HG02840 (cell line): ENCODE measurements around the gene SELENOS.

ENCODE experiments used
- ATAC-seq: cut with Tn5 transposase; IDR thresholded peaks from one replicate; pipeline ENCODE4 v1.9.1; 2021; ENCODE audit warnings: mild to moderate bottlenecking, moderate library complexity, moderate number of reproducible peaks; ENCODE audit not compliant: unreplicated experiment, low FRiP score

Gene SELENOS

DNA sequence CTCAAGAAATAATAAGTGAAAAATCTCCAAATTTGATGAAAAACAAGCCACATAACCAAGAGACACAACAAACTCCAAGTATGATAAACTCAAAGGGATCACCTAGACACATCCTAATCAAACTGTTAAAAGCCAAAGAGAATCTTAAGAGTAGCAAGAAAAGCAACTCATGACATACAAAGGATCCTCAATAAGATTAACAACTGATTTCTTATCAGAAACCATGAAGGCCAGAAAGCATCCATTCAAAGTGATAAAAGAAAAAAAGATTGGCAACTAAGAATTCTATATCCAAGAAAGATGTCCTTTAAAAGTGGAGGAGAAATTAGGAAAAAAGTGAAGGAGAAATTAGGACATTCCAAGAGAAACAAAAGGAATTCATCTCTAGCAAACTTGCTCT lies 49.0 kb downstream of the SELENOS start:
- no peak for ATAC-seq

DNA sequence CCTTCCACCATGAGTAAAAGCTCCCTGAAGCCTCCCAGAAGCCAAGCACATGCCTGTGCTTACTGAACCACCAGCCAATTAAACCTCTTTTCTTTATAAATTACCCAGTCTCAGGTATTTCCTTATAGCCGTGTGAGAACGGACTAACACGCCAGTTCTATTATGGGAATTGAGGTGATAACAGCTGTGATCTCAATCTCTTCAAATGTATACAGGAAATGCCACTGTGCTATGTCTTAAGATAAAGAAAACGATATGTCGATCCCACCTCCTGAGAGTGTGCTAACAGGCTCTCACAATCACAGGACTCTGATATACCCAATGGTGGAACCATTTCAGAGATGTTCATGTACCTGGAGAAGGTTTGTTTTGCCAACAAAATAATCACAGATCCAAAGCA lies 51.6 kb downstream of the SELENOS start:
- ATAC-seq, result no peak
